Astrocyte (in vitro differentiated cells and primary cell): ENCODE measurements around the gene PCDH10.

Experiments
- EZH2 ChIP-seq: IDR thresholded peaks from 2 replicates; pipeline ENCODE4 v1.6.1; 2012; ENCODE audit warnings: mild to moderate bottlenecking, low read length, inconsistent platforms; ENCODE audit not compliant: insufficient read depth
- TF ChIP-seq, protein P1 (sequence below): IDR thresholded peaks from 2 replicates; pipeline ENCODE4 v1.5.1; 2011; ENCODE audit warnings: low read depth, mild to moderate bottlenecking, inconsistent platforms, low read length, moderate library complexity; ENCODE audit not compliant: insufficient read depth

DNA sequence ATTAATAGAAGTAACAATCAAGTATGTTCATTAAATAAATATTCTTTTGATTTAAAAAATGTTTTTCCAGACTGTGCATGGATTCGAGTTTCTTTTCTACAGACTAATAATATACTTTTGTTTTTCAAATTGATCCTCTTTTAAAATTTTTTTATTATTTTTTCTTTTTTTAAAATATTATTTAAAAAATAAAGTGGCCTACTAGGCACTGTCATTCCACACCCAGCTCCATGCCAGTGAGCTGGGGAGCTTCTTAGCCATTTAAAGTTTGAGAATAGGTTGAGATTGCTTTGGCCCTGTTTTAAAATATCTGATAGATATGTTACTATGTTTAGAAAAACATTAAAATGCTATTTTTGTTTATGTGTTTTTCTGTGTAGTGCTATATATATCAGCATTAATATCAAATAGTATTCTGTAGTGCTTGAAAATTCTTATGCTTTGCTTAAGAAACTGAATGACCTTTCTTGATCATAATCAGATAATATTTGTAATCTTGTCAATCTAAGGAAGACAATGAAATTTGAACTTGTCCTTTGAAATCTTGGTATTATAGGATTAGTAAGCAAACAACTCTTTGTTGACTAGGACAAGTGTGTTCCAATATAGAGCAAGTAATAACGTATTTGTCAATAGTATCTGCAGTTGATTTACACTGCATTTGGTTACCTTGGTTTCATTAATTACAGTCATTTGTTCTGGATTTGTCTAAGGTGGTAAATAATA lies 12.6 kb downstream of the PCDH10 start:
- TF ChIP-seq, protein P1, sequence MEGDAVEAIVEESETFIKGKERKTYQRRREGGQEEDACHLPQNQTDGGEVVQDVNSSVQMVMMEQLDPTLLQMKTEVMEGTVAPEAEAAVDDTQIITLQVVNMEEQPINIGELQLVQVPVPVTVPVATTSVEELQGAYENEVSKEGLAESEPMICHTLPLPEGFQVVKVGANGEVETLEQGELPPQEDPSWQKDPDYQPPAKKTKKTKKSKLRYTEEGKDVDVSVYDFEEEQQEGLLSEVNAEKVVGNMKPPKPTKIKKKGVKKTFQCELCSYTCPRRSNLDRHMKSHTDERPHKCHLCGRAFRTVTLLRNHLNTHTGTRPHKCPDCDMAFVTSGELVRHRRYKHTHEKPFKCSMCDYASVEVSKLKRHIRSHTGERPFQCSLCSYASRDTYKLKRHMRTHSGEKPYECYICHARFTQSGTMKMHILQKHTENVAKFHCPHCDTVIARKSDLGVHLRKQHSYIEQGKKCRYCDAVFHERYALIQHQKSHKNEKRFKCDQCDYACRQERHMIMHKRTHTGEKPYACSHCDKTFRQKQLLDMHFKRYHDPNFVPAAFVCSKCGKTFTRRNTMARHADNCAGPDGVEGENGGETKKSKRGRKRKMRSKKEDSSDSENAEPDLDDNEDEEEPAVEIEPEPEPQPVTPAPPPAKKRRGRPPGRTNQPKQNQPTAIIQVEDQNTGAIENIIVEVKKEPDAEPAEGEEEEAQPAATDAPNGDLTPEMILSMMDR: no peak
- no peak for TF ChIP-seq EZH2
